ENCODE results near the gene SLC10A3. TPM values are rescaled to one million over a fixed set of nuclear protein-coding genes. Genes with fewer than 3 reads are reported as not detected.

Gene SLC10A3
- total RNA-seq, 1 experiment from 2014 or later, result 42.1 TPM

- no peak overlapping the region for H3K4me3 ChIP-seq (ENCODE audit: low read length)
- no peak overlapping the region for H3K27ac ChIP-seq (ENCODE audit: low read length)
- DNase-seq (no peak), ATAC-seq (no peak)
- H3K9me3 ChIP-seq (ENCODE audit: low read length), result no peaks in the 10 kb centered on the region
- H3K27me3 ChIP-seq (ENCODE audit: low read length), result no peaks in the 10 kb centered on the region
- BruUV-seq (replicated peaks), result TSS peak; percentile 70
- peaks cover under 1% of the 10 kb centered on the region for H3K4me1 ChIP-seq (ENCODE audit: insufficient read depth, low read length)
- no peaks in the 10 kb centered on the region for H4K20me1 ChIP-seq (ENCODE audit: low read length)
- H3K36me3 ChIP-seq (ENCODE audit: low read depth, low read length), result peaks cover 6% of the 10 kb centered on the region; the same call in 1 of the 2 replicates
- H3K9ac ChIP-seq (ENCODE audit: low read length), result no peak overlapping the region
- POLR2A ChIA-PET (ENCODE audit: unreplicated experiment), result no interaction called here
- no peak for TF ChIP-seq EZH2 (IDR thresholded peaks at IDR 0.05; ENCODE audit: low read length, unreplicated experiment)
- H3K4me2 ChIP-seq (ENCODE audit: low read length), result no peak overlapping the region
- intact Hi-C loops (cut with micrococcal nuclease), result loop anchor here (10.0 kb wide), 1 partner anchor 56 kb away; the partner anchor contains the start of gene RPL10
- CTCF ChIA-PET, result no interaction called here
- H3K79me2 ChIP-seq (ENCODE audit: low read length), result peaks cover 6% of the 10 kb centered on the region
- H2AFZ ChIP-seq (ENCODE audit: low read length), result no peak overlapping the region
- H3K9me2 ChIP-seq (replicated peaks; ENCODE audit: low read length), result no peaks in the 10 kb centered on the region
- no peaks in the 10 kb centered on the region for H3F3A ChIP-seq (ENCODE audit: low read length, unreplicated experiment)
Observed at GRCh38 chrX:154450312-154450711, 40.1 kb downstream of the SLC10A3 start.

DNA sequence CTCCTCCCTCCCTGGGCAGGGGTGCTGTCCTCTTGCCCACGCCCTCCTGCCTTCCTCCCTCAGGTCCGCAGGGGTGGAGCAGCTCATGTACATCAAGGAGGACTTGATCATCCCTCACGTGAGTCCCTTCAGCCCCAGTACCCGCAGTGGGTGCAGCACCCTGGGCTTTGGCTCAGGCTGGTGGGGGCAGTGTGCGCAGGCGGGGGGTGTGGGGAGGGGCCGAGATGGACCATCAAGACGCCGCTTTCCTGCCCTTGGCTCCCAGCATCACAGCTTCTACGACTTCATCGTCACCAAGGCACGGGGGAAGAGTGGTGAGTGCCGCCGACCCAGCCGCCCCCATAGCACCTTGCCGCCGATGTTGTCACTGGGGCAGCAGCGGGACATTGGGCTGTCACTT, 40.8 kb downstream of the SLC10A3 start:
- H3K9ac ChIP-seq (ENCODE audit: low read length), result no peak overlapping the region
- H3K27ac ChIP-seq (ENCODE audit: low read length), result no peak overlapping the region
- H4K20me1 ChIP-seq (ENCODE audit: low read length), result no peaks in the 10 kb centered on the region
- TF ChIP-seq, protein P1, sequence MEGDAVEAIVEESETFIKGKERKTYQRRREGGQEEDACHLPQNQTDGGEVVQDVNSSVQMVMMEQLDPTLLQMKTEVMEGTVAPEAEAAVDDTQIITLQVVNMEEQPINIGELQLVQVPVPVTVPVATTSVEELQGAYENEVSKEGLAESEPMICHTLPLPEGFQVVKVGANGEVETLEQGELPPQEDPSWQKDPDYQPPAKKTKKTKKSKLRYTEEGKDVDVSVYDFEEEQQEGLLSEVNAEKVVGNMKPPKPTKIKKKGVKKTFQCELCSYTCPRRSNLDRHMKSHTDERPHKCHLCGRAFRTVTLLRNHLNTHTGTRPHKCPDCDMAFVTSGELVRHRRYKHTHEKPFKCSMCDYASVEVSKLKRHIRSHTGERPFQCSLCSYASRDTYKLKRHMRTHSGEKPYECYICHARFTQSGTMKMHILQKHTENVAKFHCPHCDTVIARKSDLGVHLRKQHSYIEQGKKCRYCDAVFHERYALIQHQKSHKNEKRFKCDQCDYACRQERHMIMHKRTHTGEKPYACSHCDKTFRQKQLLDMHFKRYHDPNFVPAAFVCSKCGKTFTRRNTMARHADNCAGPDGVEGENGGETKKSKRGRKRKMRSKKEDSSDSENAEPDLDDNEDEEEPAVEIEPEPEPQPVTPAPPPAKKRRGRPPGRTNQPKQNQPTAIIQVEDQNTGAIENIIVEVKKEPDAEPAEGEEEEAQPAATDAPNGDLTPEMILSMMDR (conservative IDR thresholded peaks at IDR 0.05; ENCODE audit: low read depth, low read length), result no peak
- TF ChIP-seq EZH2phosphoT487 (IDR thresholded peaks at IDR 0.05; ENCODE audit: borderline replicate concordance, low read length), result no peak
- TF ChIP-seq EZH2 (IDR thresholded peaks at IDR 0.05; ENCODE audit: low read length, unreplicated experiment), result no peak
- BruUV-seq (replicated peaks), result no TSS peak
- intact Hi-C loops (cut with micrococcal nuclease), result loop anchor here (10.0 kb wide), 1 partner anchor 55 kb away; the partner anchor contains the start of gene RPL10
- peaks cover 8% of the 10 kb centered on the region for H3K4me1 ChIP-seq (ENCODE audit: insufficient read depth, low read length)
- H3K9me3 ChIP-seq (ENCODE audit: low read length), result no peaks in the 10 kb centered on the region
- peaks cover 6% of the 10 kb centered on the region; the same call in 1 of the 2 replicates for H3K36me3 ChIP-seq (ENCODE audit: low read depth, low read length)
- H3K4me2 ChIP-seq (ENCODE audit: low read length), result no peak overlapping the region
- DNase-seq (no peak), ATAC-seq (no peak)
- H3K9me2 ChIP-seq (replicated peaks; ENCODE audit: low read length), result no peaks in the 10 kb centered on the region
- H3K4me3 ChIP-seq (ENCODE audit: low read length), result no peak overlapping the region
- no peak overlapping the region for H2AFZ ChIP-seq (ENCODE audit: low read length)
- H3K79me2 ChIP-seq (ENCODE audit: low read length), result peaks cover 13% of the 10 kb centered on the region
- ChIA-PET POLR2A (ENCODE audit: unreplicated experiment) (no interaction called here), CTCF (no interaction called here)
- H3F3A ChIP-seq (ENCODE audit: low read length, unreplicated experiment), result no peaks in the 10 kb centered on the region
- H3K27me3 ChIP-seq (ENCODE audit: low read length), result no peaks in the 10 kb centered on the region

DNA sequence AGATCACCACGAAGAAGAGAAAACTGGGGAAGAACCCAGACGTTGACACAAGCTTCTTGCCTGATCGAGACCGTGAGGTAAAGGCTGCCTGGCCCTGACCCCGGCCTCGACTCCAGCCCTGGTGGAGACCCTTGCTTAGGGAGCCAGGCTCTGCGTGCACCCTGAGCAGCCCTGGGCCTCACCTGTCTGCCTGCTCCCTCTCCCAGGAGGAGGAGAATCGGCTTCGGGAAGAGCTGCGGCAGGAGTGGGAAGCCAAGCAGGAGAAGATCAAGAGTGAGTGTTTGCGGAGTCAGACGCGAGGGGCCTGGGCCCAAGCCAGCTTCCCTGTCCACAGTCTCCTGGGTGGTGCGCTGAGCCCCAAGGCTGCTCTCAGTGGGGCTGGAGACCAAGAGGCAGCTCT, 41.9 kb downstream of the SLC10A3 start:
- no peaks in the 10 kb centered on the region for H3F3A ChIP-seq (ENCODE audit: low read length, unreplicated experiment)
- H3K36me3 ChIP-seq (ENCODE audit: low read depth, low read length), result peaks cover 6% of the 10 kb centered on the region; the same call in 1 of the 2 replicates
- H3K9me3 ChIP-seq (ENCODE audit: low read length), result no peaks in the 10 kb centered on the region
- TF ChIP-seq, protein P1 (conservative IDR thresholded peaks at IDR 0.05; ENCODE audit: low read depth, low read length), result no peak
- TF ChIP-seq EZH2phosphoT487 (IDR thresholded peaks at IDR 0.05; ENCODE audit: borderline replicate concordance, low read length) (no peak), EZH2 (IDR thresholded peaks at IDR 0.05; ENCODE audit: low read length, unreplicated experiment) (no peak)
- DNase-seq, result no peak
- peaks cover 12% of the 10 kb centered on the region for H3K4me1 ChIP-seq (ENCODE audit: insufficient read depth, low read length)
- no peaks in the 10 kb centered on the region for H3K9me2 ChIP-seq (replicated peaks; ENCODE audit: low read length)
- no peaks in the 10 kb centered on the region for H3K27me3 ChIP-seq (ENCODE audit: low read length)
- no peak overlapping the region for H2AFZ ChIP-seq (ENCODE audit: low read length)
- no peak overlapping the region for H3K9ac ChIP-seq (ENCODE audit: low read length)
- ChIA-PET POLR2A (ENCODE audit: unreplicated experiment) (no interaction called here), CTCF (no interaction called here)
- peaks cover 16% of the 10 kb centered on the region for H3K79me2 ChIP-seq (ENCODE audit: low read length)
- H3K27ac ChIP-seq (ENCODE audit: low read length), result no peak overlapping the region
- intact Hi-C loops (cut with micrococcal nuclease), result no loop called here
- no peak overlapping the region for H3K4me3 ChIP-seq (ENCODE audit: low read length)
- no peak for ATAC-seq
- no TSS peak for BruUV-seq (replicated peaks)
- no peaks in the 10 kb centered on the region for H4K20me1 ChIP-seq (ENCODE audit: low read length)
- no peak overlapping the region for H3K4me2 ChIP-seq (ENCODE audit: low read length)

Data from PC-3 (cell line).